ENCODE results near the gene ATRAID. TPM values are rescaled to one million over a fixed set of nuclear protein-coding genes. Genes with fewer than 3 reads are reported as not detected.

The ATRAID gene
- total and polyA plus RNA-seq, 2 of the 8 experiments (the other 6 are each of a cell fraction or from before 2014, with no cell fraction given), result 109 to 280 TPM

DNA sequence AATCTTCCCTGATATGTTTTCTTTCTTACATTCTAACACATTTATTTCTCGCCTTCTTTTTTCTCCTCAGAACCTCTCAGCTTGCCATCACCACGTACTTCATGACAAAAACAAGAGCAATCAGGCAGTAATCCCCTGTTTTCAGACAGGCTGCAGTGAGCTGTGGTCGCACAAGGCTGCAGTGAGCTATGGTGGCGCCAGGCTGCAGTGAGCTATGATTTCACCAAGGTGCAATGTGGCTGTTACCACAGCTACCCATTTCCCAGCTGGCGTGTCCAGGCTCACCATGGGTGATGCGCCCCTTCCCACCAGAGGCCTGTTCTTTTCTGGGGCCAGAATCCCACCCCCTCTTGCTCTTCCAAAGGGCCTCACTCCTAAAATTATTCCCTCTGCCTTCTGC, 37.2 kb upstream of the ATRAID start (continued):
- TF ChIP-seq, protein P1, sequence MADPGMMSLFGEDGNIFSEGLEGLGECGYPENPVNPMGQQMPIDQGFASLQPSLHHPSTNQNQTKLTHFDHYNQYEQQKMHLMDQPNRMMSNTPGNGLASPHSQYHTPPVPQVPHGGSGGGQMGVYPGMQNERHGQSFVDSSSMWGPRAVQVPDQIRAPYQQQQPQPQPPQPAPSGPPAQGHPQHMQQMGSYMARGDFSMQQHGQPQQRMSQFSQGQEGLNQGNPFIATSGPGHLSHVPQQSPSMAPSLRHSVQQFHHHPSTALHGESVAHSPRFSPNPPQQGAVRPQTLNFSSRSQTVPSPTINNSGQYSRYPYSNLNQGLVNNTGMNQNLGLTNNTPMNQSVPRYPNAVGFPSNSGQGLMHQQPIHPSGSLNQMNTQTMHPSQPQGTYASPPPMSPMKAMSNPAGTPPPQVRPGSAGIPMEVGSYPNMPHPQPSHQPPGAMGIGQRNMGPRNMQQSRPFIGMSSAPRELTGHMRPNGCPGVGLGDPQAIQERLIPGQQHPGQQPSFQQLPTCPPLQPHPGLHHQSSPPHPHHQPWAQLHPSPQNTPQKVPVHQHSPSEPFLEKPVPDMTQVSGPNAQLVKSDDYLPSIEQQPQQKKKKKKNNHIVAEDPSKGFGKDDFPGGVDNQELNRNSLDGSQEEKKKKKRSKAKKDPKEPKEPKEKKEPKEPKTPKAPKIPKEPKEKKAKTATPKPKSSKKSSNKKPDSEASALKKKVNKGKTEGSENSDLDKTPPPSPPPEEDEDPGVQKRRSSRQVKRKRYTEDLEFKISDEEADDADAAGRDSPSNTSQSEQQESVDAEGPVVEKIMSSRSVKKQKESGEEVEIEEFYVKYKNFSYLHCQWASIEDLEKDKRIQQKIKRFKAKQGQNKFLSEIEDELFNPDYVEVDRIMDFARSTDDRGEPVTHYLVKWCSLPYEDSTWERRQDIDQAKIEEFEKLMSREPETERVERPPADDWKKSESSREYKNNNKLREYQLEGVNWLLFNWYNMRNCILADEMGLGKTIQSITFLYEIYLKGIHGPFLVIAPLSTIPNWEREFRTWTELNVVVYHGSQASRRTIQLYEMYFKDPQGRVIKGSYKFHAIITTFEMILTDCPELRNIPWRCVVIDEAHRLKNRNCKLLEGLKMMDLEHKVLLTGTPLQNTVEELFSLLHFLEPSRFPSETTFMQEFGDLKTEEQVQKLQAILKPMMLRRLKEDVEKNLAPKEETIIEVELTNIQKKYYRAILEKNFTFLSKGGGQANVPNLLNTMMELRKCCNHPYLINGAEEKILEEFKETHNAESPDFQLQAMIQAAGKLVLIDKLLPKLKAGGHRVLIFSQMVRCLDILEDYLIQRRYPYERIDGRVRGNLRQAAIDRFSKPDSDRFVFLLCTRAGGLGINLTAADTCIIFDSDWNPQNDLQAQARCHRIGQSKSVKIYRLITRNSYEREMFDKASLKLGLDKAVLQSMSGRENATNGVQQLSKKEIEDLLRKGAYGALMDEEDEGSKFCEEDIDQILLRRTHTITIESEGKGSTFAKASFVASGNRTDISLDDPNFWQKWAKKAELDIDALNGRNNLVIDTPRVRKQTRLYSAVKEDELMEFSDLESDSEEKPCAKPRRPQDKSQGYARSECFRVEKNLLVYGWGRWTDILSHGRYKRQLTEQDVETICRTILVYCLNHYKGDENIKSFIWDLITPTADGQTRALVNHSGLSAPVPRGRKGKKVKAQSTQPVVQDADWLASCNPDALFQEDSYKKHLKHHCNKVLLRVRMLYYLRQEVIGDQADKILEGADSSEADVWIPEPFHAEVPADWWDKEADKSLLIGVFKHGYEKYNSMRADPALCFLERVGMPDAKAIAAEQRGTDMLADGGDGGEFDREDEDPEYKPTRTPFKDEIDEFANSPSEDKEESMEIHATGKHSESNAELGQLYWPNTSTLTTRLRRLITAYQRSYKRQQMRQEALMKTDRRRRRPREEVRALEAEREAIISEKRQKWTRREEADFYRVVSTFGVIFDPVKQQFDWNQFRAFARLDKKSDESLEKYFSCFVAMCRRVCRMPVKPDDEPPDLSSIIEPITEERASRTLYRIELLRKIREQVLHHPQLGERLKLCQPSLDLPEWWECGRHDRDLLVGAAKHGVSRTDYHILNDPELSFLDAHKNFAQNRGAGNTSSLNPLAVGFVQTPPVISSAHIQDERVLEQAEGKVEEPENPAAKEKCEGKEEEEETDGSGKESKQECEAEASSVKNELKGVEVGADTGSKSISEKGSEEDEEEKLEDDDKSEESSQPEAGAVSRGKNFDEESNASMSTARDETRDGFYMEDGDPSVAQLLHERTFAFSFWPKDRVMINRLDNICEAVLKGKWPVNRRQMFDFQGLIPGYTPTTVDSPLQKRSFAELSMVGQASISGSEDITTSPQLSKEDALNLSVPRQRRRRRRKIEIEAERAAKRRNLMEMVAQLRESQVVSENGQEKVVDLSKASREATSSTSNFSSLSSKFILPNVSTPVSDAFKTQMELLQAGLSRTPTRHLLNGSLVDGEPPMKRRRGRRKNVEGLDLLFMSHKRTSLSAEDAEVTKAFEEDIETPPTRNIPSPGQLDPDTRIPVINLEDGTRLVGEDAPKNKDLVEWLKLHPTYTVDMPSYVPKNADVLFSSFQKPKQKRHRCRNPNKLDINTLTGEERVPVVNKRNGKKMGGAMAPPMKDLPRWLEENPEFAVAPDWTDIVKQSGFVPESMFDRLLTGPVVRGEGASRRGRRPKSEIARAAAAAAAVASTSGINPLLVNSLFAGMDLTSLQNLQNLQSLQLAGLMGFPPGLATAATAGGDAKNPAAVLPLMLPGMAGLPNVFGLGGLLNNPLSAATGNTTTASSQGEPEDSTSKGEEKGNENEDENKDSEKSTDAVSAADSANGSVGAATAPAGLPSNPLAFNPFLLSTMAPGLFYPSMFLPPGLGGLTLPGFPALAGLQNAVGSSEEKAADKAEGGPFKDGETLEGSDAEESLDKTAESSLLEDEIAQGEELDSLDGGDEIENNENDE (IDR thresholded peaks at IDR 0.05; ENCODE audit: insufficient replicate concordance, low read length), result no peak
- no peak for TF ChIP-seq CREB1 (IDR thresholded peaks at IDR 0.05)

Data from H1 (cell line).